Measurements from ENCODE around the gene RAPGEF1. TPM values are rescaled to one million over a fixed set of nuclear protein-coding genes. Genes with fewer than 3 reads are reported as not detected.

RAPGEF1 gene
- total RNA-seq, 1 donor from 2014 or later: 31.3 TPM

DNA sequence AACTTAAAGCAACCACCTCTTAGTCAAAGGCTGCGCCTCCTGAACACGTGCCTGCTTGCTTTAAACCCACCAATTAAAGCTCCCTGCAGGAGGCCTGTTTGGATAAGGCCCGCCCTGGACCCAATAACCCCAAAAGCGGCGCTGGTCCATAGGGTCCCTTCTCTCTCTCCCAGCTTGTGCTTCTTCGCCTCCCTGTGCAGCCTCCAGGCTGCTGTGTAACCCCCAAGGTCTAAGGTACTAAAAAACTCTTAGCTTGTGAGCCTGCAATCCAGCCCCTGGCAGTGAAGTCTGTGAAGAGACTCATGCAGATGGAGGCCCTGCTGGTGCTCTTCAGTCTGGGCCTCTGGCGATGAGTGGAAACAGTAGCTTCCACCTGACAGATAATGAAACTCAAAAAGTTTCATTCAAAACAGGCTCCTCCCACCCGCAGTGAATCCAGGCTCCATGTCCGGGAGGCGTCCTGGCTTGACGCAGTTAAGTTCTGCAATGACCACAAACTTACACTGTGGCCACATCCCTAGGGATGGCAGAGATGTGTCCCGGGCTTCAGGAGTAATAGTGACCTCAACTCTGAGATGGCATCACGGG, 97.3 kb downstream of the RAPGEF1 start:
- no peak for DNase-seq (ENCODE audit: low read depth)

GRCh38 chr9:131641618-131642495, 98.0 kb downstream of the RAPGEF1 start:
- DNase-seq (ENCODE audit: low read depth): peak; percentile 62

DNA sequence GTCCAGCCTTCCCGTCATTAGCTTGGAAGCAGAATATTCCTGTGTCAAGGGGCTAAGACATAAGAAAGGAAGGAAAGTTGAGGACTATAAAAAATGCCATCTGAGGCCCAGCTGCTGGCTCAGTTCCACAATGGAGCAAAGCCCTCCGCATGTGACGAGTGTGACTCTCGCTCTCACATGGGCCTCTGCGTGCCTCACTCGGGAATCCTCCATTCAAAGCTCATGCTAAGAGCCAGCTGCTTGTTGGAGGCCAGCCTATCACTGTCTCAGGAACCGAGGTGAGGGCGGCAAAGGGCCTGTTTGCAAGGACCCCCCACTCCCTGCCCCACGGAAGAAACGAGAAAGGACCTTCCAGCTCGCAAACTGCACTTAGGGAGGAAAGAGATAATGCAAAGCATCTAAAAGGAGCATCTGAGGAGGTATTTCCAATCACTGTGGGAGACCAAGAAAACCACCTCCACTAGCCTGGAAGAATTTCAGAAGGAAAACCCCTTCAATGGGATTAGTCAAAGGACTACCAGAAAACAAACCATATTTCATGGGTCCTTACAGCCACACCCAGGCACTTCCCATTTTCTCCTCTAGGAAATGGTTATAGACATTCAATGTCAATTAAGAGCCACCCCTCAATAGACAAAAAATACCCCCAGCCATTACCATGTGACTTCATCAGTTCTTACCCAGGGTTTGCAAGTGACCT, 99.3 kb downstream of the RAPGEF1 start:
- peak; percentile 52 for DNase-seq (ENCODE audit: low read depth)

GRCh38 chr9:131639769-131640437, 100.0 kb downstream of the RAPGEF1 start:
- no peak for DNase-seq (ENCODE audit: low read depth)

GRCh38 chr9:131636593-131636992, 103.3 kb downstream of the RAPGEF1 start:
- no peak for DNase-seq (ENCODE audit: low read depth)

GRCh38 chr9:131635892-131636291, 104.0 kb downstream of the RAPGEF1 start:
- DNase-seq (ENCODE audit: low read depth): no peak

DNA sequence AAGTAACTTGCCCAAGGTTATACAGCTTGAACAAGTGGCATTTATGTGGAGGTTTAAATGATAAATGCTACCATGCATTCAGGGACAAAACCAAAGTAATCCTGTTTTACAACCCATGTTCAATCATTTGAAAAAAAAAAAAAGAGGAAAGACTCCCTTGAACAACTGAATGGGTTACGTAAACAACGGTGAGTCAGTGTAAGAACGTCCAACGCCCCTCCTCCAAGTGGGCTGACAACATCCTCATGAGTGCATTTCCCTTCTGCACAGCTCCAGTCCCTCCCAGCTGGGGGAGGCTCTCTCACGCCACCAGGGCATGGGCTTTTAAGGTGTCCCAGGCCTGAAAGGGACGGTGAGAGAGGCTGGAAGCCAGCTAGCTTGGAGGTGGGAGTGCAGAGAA, 104.6 kb downstream of the RAPGEF1 start:
- peak; percentile 99 for DNase-seq (ENCODE audit: low read depth)

- peak; percentile 69 for DNase-seq (ENCODE audit: low read depth)
Measured at GRCh38 chr9:131633491-131634031, 106.3 kb downstream of the RAPGEF1 start.

GRCh38 chr9:131631306-131631705, 108.6 kb downstream of the RAPGEF1 start:
- DNase-seq (ENCODE audit: low read depth): no peak

DNA sequence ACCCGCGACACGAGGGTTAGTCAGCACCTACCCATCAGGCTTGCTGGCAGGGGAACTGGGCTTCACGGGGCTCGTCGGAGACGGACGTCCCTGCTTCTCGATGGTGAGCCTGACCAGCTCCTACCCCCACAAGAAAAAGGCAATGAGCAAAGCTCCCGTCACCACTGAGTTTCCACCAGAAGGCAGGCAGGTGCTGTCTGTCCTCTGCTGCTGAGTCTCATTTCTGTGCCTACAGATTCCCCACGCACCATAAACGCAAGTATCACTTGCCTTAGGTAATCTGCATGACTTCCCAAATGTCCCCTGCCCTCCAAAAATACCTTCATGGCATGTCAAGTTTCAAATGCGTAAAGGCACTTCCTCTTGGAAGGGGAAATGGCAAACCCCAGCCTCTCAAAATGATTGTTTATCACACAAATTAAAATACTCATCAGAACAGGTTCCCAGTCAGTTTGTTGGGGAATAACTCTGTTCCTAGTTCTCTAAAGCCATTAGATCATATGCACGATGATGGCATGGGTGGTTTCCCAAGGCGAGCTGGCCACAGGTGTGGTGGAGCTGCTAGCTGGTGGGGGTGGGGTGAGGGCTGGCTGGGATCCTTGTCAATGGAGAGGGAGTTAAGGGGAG, 109.6 kb downstream of the RAPGEF1 start:
- no peak for DNase-seq (ENCODE audit: low read depth)

DNA sequence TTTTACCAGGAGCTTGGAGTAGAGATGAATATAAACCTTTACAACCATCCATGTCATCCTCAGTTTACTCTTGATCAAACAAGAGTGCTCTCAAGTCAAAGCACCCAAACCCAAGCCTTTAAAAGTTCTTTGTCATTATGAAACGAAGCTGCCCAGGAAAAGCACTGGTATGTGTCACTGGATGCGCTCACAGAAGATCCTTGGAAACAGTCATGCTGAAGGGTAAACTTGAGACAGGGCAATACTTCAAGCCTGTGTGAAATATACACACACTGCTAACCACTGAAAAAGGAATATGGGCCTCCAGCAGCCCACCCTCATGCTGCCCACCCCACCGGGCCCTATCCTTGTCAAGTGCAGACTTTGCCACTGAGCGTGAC, 110.1 kb downstream of the RAPGEF1 start:
- DNase-seq (ENCODE audit: low read depth): no peak

- no peak for DNase-seq (ENCODE audit: low read depth)
Measured at GRCh38 chr9:131629226-131629500, 110.7 kb downstream of the RAPGEF1 start.

GRCh38 chr9:131628459-131629225, 111.2 kb downstream of the RAPGEF1 start:
- DNase-seq (ENCODE audit: low read depth): no peak

DNA sequence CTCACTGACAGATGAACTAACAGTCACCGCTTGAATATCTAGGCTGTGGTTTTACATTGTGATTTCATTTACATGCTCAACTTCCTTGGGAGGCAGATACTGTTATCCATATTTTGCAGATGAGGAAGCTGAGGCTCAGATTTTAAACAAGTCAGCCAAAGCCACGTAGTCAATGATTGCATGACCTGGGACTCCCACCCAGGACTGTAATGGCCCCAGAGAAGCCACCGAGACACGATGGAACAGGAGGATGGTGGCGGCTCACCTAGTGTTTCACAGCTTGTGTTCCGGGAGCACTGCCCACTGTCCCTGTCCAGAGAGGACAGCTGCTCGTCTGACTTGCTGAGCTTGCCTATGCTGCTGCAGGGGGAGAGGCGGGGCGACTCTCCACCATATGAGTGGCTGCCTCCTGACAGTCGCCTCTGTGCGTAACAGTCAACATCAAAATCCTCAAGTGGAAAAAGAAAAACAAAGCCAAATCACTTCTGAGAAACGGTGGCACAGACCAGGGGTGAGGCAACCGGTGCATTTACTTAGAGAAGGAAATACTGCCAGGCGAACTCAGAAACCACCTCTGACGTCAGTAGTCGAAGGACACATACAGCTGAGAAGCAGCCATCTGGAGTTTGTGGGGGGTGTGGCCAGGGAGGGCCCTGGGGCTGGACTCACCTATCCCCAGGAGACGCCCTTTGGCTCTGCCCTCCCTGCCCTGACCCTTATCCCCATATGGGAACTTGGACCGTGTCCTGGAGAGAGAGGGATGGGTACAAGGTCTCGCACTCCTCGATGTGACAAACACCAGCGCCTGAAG, 112.0 kb downstream of the RAPGEF1 start:
- no peak for DNase-seq (ENCODE audit: low read depth)

GRCh38 chr9:131627326-131627647, 112.6 kb downstream of the RAPGEF1 start:
- no peak for DNase-seq (ENCODE audit: low read depth)

GRCh38 chr9:131625790-131626670, 113.8 kb downstream of the RAPGEF1 start:
- peak; percentile 35 for DNase-seq (ENCODE audit: low read depth)

GRCh38 chr9:131625508-131625787, 114.4 kb downstream of the RAPGEF1 start:
- DNase-seq (ENCODE audit: low read depth): no peak

GRCh38 chr9:131624636-131625507, 115.0 kb downstream of the RAPGEF1 start:
- DNase-seq (ENCODE audit: low read depth): no peak
